Measurements from ENCODE around the gene ORM2. TPM values are rescaled to one million over a fixed set of nuclear protein-coding genes. Genes with fewer than 3 reads are reported as not detected.

The ORM2 gene
- total and polyA plus RNA-seq, 9 of the 15 experiments (the other 6 are each of a cell fraction or from before 2014, with no cell fraction given) = 0.98 TPM; not detected in 8

DNA sequence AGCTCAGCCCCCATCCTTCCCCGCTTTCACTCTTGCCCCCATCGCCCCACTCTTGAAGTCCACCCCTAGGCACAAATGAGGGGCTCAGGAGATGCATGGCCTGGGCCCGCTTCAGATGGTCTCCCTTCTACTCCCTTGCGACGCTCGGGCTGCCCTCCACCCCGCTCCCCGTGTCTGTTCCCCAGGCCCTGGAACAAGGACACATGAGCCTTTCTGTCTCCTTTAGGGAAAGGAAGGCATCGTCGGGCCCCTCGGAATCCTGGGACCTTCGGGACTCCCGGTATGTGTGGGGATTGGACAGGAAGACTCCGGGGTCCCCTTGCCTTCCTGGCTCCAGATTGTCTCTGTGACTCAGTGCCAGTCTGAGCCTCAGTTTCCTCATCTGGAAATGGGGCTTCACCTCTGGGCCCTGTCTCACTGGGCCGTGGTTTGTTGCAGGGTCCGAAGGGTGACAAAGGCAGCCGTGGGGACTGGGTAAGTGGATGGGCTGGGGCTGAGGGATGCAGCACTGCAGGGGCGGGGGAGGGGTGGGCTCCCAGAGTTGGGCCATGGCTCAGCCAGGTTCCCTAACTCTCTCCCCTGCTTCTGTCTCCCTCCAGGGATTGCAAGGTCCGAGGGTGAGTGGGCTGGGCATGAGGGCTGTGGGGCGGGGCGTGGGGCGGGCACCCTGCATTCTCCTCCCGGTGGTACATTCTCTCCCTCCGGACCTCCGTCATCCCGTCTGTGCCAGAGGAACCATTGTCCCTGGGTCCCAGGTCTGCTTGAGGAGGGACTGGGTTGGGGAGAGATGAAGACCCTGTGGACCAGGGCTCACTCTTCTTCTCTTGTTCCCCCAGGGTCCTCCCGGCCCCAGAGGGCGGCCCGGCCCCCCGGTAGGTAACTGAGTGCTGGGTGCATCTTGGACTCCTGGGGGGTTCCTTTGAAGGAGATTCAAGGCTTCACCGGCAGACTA is 28.5 kb upstream of the ORM2 start:
- no peak overlapping the region for H2AFZ ChIP-seq (ENCODE audit: low read depth, low read length)
- peaks cover 4 to 52% of the 10 kb centered on the region in 2 experiments; a peak in 3 of 5 replicates for H3K27me3 ChIP-seq (ENCODE audit: control insufficient read depth in 2 of 2, insufficient read depth in 2 of 2, low read length in 2 of 2)
- no peaks in the 10 kb centered on the region for H3K36me3 ChIP-seq (ENCODE audit: control insufficient read depth, insufficient read depth, low read length)
- DNase-seq (ENCODE audit: extremely low read depth in 1 of 4, low spot score in 3 of 4) (no peak), ATAC-seq (no peak), FAIRE-seq (no peak)
- CTCF ChIA-PET (ENCODE audit: low intra/inter-chr PET ratio) = no interaction called here
- intact Hi-C loops (cut with micrococcal nuclease) = no loop called here
- H3K79me2 ChIP-seq (ENCODE audit: control insufficient read depth, insufficient read depth, low read length) = no peaks in the 10 kb centered on the region
- H3K9ac ChIP-seq (ENCODE audit: insufficient read depth in 1 of 2, low read depth in 2 of 2, low read length in 2 of 2) = no peak overlapping the region
- 2% methylated on average over 23 of the region's 31 CpGs for WGBS (ENCODE audit: insufficient coverage, low coverage, missing lambda C conversion rate)
- H3K4me3 ChIP-seq = no peak overlapping the region
- in situ Hi-C loops (cut with MboI) = no loop called here
- BruUV-seq (replicated peaks) = no TSS peak
- H4K20me1 ChIP-seq (replicated peaks; ENCODE audit: control insufficient read depth, insufficient read depth, low read length) = peaks cover 3% of the 10 kb centered on the region
- H3K4me2 ChIP-seq (ENCODE audit: insufficient read depth, low read length) = no peak overlapping the region
- no peak overlapping the region for H3K27ac ChIP-seq (ENCODE audit: extremely low read depth, low read depth, low read length)
- POLR2A ChIA-PET = no interaction called here
- H3K9me1 ChIP-seq (ENCODE audit: control insufficient read depth, insufficient read depth, low read length) = no peaks in the 10 kb centered on the region
- H3K4me1 ChIP-seq (replicated peaks in 1 of 2; ENCODE audit: control insufficient read depth in 2 of 2, insufficient read depth in 2 of 2, low read length in 2 of 2) = no peaks in the 10 kb centered on the region
- no peaks in the 10 kb centered on the region for H3K9me3 ChIP-seq (replicated peaks; ENCODE audit: control insufficient read depth, insufficient read depth, low read depth, low read length)
- TF ChIP-seq, protein P1, sequence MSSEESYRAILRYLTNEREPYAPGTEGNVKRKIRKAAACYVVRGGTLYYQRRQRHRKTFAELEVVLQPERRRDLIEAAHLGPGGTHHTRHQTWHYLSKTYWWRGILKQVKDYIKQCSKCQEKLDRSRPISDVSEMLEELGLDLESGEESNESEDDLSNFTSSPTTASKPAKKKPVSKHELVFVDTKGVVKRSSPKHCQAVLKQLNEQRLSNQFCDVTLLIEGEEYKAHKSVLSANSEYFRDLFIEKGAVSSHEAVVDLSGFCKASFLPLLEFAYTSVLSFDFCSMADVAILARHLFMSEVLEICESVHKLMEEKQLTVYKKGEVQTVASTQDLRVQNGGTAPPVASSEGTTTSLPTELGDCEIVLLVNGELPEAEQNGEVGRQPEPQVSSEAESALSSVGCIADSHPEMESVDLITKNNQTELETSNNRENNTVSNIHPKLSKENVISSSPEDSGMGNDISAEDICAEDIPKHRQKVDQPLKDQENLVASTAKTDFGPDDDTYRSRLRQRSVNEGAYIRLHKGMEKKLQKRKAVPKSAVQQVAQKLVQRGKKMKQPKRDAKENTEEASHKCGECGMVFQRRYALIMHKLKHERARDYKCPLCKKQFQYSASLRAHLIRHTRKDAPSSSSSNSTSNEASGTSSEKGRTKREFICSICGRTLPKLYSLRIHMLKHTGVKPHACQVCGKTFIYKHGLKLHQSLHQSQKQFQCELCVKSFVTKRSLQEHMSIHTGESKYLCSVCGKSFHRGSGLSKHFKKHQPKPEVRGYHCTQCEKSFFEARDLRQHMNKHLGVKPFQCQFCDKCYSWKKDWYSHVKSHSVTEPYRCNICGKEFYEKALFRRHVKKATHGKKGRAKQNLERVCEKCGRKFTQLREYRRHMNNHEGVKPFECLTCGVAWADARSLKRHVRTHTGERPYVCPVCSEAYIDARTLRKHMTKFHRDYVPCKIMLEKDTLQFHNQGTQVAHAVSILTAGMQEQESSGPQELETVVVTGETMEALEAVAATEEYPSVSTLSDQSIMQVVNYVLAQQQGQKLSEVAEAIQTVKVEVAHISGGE (CRISPR knock-in tag; IDR thresholded peaks at IDR 0.05) = no peak
- TF ChIP-seq ZNF583 (CRISPR knock-in tag; IDR thresholded peaks at IDR 0.05) (no peak), NELFE (IDR thresholded peaks at IDR 0.05; ENCODE audit: insufficient read depth, insufficient read length) (no peak), TSC22D4 (tag; IDR thresholded peaks at IDR 0.05) (no peak), ZNF124 (CRISPR knock-in tag; IDR thresholded peaks at IDR 0.05) (no peak), DDX20 (tag; IDR thresholded peaks at IDR 0.05; ENCODE audit: low read depth) (no peak), ZNF134 (CRISPR knock-in tag; conservative IDR thresholded peaks at IDR 0.05) (no peak), BHLHE40 (IDR thresholded peaks at IDR 0.05; ENCODE audit: low read length) (no peak), SUPT5H (IDR thresholded peaks at IDR 0.05) (no peak), RAD21 (CRISPR knock-in tag; conservative IDR thresholded peaks at IDR 0.05 in 1 of 2, IDR thresholded peaks at IDR 0.05 in 1 of 2) (no peak), IFI16 (CRISPR knock-in tag; IDR thresholded peaks at IDR 0.05) (no peak)
- TF ChIP-seq, protein P2, sequence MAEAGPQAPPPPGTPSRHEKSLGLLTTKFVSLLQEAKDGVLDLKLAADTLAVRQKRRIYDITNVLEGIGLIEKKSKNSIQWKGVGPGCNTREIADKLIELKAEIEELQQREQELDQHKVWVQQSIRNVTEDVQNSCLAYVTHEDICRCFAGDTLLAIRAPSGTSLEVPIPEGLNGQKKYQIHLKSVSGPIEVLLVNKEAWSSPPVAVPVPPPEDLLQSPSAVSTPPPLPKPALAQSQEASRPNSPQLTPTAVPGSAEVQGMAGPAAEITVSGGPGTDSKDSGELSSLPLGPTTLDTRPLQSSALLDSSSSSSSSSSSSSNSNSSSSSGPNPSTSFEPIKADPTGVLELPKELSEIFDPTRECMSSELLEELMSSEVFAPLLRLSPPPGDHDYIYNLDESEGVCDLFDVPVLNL (CRISPR knock-in tag; IDR thresholded peaks at IDR 0.05; ENCODE audit: low read depth) = no peak
- TF ChIP-seq, protein P3, sequence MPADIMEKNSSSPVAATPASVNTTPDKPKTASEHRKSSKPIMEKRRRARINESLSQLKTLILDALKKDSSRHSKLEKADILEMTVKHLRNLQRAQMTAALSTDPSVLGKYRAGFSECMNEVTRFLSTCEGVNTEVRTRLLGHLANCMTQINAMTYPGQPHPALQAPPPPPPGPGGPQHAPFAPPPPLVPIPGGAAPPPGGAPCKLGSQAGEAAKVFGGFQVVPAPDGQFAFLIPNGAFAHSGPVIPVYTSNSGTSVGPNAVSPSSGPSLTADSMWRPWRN (IDR thresholded peaks at IDR 0.05; ENCODE audit: low read depth) = no peak
- TF ChIP-seq, protein P4, sequence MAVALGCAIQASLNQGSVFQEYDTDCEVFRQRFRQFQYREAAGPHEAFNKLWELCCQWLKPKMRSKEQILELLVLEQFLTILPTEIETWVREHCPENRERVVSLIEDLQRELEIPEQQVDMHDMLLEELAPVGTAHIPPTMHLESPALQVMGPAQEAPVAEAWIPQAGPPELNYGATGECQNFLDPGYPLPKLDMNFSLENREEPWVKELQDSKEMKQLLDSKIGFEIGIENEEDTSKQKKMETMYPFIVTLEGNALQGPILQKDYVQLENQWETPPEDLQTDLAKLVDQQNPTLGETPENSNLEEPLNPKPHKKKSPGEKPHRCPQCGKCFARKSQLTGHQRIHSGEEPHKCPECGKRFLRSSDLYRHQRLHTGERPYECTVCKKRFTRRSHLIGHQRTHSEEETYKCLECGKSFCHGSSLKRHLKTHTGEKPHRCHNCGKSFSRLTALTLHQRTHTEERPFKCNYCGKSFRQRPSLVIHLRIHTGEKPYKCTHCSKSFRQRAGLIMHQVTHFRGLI (CRISPR knock-in tag; IDR thresholded peaks at IDR 0.05) = no peak

Measured in K562 (cell line).